Measurements from ENCODE around the gene FCER1G.

- TF ChIP-seq CTCF (IDR thresholded peaks at IDR 0.05; ENCODE audit: extremely low read depth in 1 of 2, insufficient read depth in 1 of 2, low read depth in 1 of 2, low read length in 2 of 2): no peak
- TF ChIP-seq EZH2 (IDR thresholded peaks at IDR 0.05; ENCODE audit: borderline replicate concordance, low read depth, low read length, severe bottlenecking): no peak
Observed at GRCh38 chr1:161200421-161200991, 14.6 kb upstream of the FCER1G start.

Measured in endothelial cell of umbilical vein (primary cell).